ENCODE measurements around the gene THRSP. TPM values are rescaled to one million over a fixed set of nuclear protein-coding genes. Genes with fewer than 3 reads are reported as not detected.
"Not testable (repeated sequence)": the region's sequence is repeated elsewhere in the genome, so short reads cannot be mapped to it uniquely, and the experiment has no call there.

The THRSP gene
- total RNA-seq, 1 donor from 2014 or later, result not detected

- intact Hi-C loops (cut with DNase I), result no loop called here
These were observed 7.0 kb downstream of the THRSP start for GRCh38 chr11:78070621-78071020.

GRCh38 chr11:78071717-78072116 lies 8.1 kb downstream of the THRSP start:
- Histone ChIP-seq H3K4me1 (peaks cover 2 to 5% of the 10 kb centered on the region in 2 donors), H3K27me3 (no peaks in the 10 kb centered on the region), H3K36me3 (peaks cover 23 to 26% of the 10 kb centered on the region in 2 donors), H3K27ac (no peak overlapping the region), H3K9me3 (no peaks in the 10 kb centered on the region), H3K4me3 (no peak overlapping the region)
- no peak for TF ChIP-seq CTCF (IDR thresholded peaks at IDR 0.05)
- DNase-seq (ENCODE audit: low spot score in 2 of 2), result no peak
- intact Hi-C loops (cut with DNase I), result no loop called here

More at GRCh38 chr11:78070621-78071020, 7.0 kb downstream of the THRSP start:
- no peak for TF ChIP-seq CTCF (IDR thresholded peaks at IDR 0.05)
- no peaks in the 10 kb centered on the region for H3K9me3 ChIP-seq
- H3K4me3 ChIP-seq, result no peak overlapping the region
- no peak for DNase-seq (ENCODE audit: low spot score in 2 of 2)
- H3K36me3 ChIP-seq, result peaks cover 23 to 26% of the 10 kb centered on the region in 2 donors
- no peaks in the 10 kb centered on the region for H3K4me1 ChIP-seq
- no peaks in the 10 kb centered on the region for H3K27me3 ChIP-seq
- H3K27ac ChIP-seq, result no peak overlapping the region

DNA sequence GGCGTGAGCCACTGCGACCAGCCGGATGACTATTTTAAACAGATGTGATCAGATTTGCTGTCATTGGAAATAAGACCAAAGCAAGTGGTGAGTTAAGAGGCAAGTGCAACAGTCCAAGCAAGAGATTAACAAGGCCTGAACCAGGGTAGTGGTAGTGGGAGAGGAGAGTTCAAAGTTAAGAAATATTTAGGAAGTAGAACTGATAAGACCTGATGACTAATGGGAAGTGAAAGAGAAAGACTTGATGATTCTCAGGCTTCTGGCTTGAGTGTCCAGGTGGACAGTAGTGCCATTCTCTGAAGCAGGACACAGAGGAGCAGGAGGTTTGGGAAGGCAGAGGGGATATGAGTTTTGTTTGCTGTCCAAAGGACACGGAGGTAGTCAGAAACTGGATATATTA lies 8.8 kb downstream of the THRSP start:
- Histone ChIP-seq H3K27ac (no peak overlapping the region), H3K4me1 (peaks cover 4 to 12% of the 10 kb centered on the region in 2 donors), H3K9me3 (no peaks in the 10 kb centered on the region), H3K27me3 (no peaks in the 10 kb centered on the region), H3K4me3 (no peak overlapping the region), H3K36me3 (peaks cover 20 to 24% of the 10 kb centered on the region in 2 donors)
- intact Hi-C loops (cut with DNase I), result no loop called here
- DNase-seq (ENCODE audit: low spot score in 2 of 2), result no peak
- no peak for TF ChIP-seq CTCF (IDR thresholded peaks at IDR 0.05)

GRCh38 chr11:78074756-78075155 lies 11.1 kb downstream of the THRSP start:
- DNase-seq (ENCODE audit: low spot score in 2 of 2), result no peak
- Histone ChIP-seq H3K27ac (no peak overlapping the region), H3K4me3 (no peak overlapping the region), H3K9me3 (no peaks in the 10 kb centered on the region), H3K27me3 (no peaks in the 10 kb centered on the region), H3K36me3 (peaks cover 13 to 16% of the 10 kb centered on the region in 2 donors), H3K4me1 (peaks cover 10 to 23% of the 10 kb centered on the region in 2 donors)
- TF ChIP-seq CTCF (IDR thresholded peaks at IDR 0.05), result no peak
- intact Hi-C loops (cut with DNase I), result loop anchor here (5.0 kb wide), 1 partner anchor 348 kb away; no protein-coding TSS in a partner anchor

GRCh38 chr11:78076733-78077403 lies 13.2 kb downstream of the THRSP start:
- intact Hi-C loops (cut with DNase I), result loop anchor here (5.0 kb wide), 1 partner anchor 345 kb away; no protein-coding TSS in a partner anchor
- no peak for DNase-seq (ENCODE audit: low spot score in 2 of 2)
- Histone ChIP-seq H3K4me1 (peaks cover 10 to 28% of the 10 kb centered on the region in 2 donors), H3K27ac (no peak overlapping the region), H3K36me3 (peaks cover 5 to 7% of the 10 kb centered on the region in 2 donors), H3K9me3 (no peaks in the 10 kb centered on the region), H3K27me3 (no peaks in the 10 kb centered on the region), H3K4me3 (no peak overlapping the region)
- TF ChIP-seq CTCF (IDR thresholded peaks at IDR 0.05), result no peak

DNA sequence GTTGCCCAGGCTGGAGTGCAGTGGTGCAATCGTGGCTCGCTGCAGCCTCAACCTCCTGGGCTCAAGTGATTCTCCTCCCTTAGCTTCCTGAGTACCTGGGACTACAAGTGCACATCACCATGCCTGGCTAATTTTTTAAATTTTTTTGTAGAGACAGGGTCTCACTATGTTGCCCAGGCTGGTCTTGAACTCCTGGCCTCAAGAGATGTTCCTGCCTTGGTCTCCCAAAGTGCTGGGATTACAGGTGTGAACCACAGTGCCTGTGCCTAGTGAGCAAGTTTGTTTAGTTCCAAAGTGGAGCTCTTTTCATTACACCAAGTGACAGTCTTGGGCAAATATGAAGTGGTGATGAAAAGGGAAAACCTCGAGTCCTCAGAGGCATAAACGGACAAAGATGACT lies 13.9 kb downstream of the THRSP start:
- DNase-seq (ENCODE audit: low spot score in 2 of 2); H3K27ac ChIP-seq; H3K36me3 ChIP-seq; H3K27me3 ChIP-seq; H3K9me3 ChIP-seq: not testable (repeated sequence)
- intact Hi-C loops (cut with DNase I), result loop anchor here (5.0 kb wide), 1 partner anchor 345 kb away; no protein-coding TSS in a partner anchor
- Histone ChIP-seq H3K4me3 (peak overlapping the region; percentile 85 to 86), H3K4me1 (peaks cover 10 to 28% of the 10 kb centered on the region in 2 donors)
